SIG-M5 (cell line): ENCODE data around the gene FARS2.

Source experiments
- DNase-seq: peaks from one replicate; lab custom pipeline; 2025; lab: John Stamatoyannopoulos, UW

Gene FARS2

DNA sequence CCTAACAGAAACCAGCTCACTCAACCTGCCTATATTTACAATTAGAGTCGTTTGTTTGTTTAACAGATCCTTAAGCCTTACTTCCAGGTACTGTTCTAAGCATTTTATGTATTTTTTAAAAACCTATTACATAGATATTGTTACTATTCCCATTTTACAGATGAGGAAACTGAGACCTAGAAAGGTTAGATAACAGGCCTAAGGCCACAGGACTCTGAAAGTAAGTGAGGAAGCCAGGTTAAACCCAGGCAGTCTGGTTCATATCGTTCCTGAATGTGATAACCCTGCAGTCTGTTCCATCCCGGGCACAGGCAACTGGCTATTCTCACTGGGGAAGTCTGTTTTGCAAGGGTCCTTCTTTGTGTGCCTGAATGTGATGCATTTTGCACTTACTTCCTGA, 322.2 kb downstream of the FARS2 start:
- no peak for DNase-seq

DNA sequence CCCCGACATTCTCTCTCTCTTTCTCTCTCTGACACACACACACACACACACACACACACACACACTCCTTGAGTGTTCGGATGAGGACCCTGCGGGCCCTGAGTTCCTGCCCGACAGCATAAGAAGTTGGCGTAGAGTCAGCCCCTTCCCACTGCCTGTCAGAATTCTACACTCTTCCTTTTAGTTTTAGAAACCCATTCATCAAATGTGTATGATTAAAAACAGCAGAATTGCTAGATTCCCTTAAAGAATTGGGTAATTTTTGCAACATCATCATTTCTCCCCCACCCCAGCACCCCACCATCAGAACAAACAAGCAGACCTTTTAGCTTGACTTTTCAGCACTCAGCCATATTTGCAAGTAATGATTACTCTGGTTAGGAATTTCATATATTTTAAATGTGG, 322.8 kb downstream of the FARS2 start:
- DNase-seq, result no peak

GRCh38 chr6:5587648-5588047, 326.3 kb downstream of the FARS2 start:
- DNase-seq, result no peak

DNA sequence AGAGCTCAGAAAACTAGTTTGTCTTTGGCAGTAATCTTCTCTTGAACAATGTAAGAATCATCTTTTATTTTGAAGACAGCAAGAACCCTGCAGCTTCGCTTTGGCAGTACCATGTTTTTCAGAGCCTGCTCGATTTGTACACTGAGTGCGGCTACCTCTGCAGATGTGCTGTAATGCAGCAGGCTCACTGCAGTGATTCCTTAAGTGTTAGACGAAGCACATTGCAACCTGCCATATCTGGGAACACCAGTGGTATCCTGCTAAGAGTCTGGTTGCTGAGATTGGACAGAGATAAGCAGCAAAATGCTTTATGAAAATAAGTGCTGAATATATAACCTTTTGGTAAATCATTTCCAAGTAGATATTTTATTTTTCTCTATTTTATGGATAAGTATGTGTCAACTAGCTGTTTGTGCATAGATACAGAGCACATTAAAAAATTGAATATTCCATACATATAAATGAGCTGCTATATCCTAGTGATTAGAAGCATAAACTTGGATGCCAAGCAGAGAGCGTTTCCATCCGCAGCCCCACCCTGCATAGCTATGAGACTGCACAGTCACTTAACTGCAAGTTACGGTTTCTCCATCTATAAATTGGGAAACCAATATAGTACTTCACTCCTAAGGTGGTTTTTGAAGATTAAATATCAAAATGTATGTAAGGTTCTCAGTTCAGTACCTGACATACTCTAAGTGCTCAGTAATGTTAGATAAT, 328.3 kb downstream of the FARS2 start:
- no peak for DNase-seq

DNA sequence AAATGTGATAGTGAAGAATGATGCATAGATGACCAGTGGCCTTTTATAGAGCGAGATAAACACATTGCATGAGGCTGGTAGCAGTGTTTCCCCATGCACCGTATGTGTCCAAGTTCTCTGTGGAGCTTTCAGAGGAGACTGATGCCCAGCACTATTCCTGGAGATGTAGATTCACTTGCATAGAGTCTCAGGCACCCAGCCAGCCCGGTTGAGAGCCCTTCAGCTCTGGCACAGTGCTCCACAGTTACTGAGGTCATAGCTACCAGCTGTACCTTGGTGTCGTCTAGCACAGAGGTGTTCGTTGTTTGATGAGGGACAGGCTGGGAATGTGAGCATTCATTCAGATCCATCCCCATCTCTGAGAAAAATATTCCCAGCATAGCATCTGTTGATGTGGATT, 328.9 kb downstream of the FARS2 start:
- DNase-seq, result no peak

- DNase-seq, result no peak
Measured at GRCh38 chr6:5592886-5593519, 331.7 kb downstream of the FARS2 start.

GRCh38 chr6:5595184-5595583, 333.9 kb downstream of the FARS2 start:
- DNase-seq, result no peak

DNA sequence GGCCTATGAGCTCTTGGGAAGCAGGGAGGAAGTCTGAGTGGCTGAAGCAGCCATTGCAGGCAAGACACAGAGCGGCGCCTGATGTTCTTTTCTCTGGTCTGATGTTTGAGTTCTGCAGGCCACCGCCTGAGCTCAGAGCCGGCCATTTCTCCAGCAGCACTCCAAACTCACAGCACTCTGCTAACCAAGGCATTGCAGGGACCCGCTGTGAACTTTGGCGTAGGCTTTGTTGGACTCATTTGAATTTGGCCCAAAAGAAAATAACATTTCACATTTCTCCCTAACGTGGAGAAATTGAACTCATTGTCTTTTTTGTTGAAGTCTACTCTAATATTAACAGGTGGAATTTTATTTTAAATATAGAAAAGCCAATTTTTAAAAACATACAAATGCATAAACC, 336.1 kb downstream of the FARS2 start:
- no peak for DNase-seq

DNA sequence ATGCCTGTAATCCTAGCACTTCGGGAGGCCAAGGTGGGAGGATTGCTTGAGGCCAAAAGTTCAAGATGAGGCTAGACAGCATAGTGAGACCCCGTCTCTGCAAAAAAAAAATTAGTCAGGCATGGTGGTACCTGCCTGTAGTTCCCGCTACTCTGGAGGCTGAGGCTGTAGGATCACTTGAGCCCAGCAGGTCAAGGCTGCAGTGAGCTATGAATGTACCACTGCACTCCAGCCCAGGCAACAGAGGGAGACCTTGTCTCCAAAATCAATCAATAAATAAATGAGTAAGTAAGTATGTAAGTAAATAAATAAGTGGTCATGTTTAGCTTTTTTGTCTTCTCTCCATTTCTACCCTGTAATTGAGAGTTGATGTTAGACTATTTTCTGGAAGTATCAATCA, 336.8 kb downstream of the FARS2 start:
- DNase-seq, result no peak

DNA sequence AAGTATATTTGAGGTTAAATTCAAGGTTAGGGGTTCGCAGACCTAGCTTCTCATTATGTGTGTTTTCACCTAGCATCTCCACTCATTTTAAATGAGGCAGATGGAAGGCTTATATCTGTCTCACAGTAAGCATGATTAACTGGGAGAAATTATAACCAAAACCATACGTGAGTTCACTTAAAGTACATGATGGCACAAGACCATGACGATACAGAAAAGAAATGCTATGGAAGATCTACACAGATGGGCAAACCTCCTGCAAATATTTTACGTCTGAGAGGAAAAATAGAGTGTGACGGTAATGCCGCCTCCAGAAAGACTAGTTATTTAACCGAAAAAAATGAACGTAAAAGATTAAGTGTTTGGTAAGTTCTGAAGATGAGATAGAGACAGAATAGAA, 337.8 kb downstream of the FARS2 start:
- DNase-seq, result no peak

- no peak for DNase-seq
Measured at GRCh38 chr6:5605937-5606336, 344.6 kb downstream of the FARS2 start.

GRCh38 chr6:5606546-5606945, 345.2 kb downstream of the FARS2 start:
- no peak for DNase-seq

- no peak for DNase-seq
Measured at GRCh38 chr6:5610640-5611039, 349.3 kb downstream of the FARS2 start.

- DNase-seq, result no peak
Measured at GRCh38 chr6:5617179-5617578, 355.9 kb downstream of the FARS2 start.

GRCh38 chr6:5619249-5619648, 357.9 kb downstream of the FARS2 start:
- DNase-seq, result no peak

DNA sequence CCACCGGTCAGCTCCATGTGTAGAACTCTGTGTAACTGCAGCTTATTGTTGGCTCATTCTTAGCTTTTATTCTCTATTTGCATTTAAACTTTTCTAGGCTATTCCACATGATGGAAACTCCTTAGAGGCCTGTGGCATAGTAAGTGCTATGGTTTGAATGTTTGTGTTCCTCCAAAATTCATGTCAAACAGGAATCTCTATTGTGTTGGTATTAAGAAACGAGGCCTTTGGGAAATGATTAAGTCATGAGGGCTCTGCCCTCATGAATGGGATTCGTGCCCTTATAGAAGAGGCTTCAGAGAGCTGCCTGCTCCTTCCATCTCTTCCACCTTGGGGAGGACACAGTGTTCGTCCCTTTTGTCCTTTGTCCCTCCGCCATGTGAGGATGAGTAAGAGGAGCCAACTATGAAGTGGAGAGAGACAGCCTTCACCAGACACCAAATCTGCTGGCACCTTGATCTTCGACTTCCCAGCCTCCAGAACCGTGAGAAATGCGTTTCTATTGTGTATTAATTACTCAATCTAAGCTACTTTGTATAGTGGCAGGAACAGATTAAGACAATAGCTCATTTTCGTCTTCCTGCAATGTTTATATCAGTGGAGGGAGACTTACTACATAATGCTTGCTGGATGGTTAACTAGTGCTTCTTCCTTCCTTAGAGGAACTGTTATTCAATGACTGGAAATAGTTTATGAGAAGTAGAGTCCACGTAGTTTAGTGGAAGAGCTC, 361.1 kb downstream of the FARS2 start:
- no peak for DNase-seq

DNA sequence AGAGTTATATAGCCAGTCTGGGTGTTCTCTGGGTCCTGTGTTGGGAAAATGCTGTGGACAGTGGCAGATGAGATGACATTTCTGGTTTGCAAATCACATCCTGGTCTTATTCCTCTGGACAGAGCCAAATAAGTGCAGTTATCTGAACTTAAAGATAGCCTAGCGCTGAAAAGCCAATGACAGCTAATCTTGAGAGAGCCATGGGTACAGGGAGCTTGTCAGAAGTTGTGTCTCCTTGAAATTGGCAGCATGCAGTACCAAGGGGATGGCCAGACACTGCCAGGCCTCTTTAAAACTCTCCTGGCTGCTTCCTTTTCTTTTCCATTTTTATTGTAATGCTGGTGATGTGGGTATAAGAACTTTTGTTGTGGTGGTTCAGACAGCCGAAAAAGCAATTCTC, 362.5 kb downstream of the FARS2 start:
- DNase-seq, result no peak

DNA sequence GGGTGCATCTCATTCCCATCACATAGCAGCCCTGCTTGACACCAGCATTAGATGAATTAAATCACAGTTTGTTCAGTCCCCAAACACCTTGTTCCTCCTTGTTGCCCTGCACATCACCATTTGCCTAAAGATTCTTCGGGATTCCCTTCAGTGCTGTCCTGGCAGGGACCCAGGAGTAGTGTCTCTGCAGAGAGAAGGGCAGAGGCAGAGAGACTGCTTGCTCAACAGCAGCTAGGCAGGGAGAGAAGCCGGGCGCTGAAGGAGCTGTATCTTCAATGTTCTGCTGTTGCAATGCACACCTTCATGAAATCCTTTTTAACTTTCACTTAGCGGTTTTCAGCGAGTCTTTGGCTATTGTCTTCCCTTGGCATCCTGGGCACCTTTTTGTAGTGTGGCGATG, 362.9 kb downstream of the FARS2 start:
- no peak for DNase-seq

DNA sequence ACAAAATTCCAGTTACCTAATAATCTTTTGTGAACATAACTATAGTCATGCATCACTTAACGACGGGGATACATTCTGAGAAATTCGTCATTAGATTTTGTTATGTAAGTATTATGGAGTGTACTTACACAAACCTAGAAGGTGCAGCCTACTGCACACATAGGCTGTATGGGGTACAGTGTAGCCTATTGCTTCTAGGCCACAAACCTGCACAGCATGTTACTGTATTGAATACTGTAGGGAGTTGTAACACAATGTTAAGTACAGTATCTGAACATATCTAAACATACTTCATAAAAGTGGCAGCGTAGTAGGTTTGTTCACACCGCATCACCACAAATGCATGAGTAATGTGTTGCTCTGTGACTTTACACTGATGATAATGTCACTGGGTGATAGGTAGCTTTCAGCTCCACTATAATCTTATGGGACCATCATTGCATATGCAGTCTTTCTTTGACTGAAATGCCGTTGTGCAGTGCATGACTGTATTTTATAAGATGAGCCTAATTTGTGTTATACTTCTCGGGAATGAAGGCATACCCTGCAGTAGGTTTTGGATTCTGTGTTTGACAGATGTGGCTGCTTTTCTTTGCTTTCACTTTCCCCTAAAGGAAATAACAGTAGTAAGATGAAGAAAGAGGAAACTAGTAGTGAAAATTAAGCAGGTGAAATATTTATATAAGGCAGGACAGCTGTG, 365.6 kb downstream of the FARS2 start:
- no peak for DNase-seq

GRCh38 chr6:5630636-5631035, 369.3 kb downstream of the FARS2 start:
- no peak for DNase-seq

DNA sequence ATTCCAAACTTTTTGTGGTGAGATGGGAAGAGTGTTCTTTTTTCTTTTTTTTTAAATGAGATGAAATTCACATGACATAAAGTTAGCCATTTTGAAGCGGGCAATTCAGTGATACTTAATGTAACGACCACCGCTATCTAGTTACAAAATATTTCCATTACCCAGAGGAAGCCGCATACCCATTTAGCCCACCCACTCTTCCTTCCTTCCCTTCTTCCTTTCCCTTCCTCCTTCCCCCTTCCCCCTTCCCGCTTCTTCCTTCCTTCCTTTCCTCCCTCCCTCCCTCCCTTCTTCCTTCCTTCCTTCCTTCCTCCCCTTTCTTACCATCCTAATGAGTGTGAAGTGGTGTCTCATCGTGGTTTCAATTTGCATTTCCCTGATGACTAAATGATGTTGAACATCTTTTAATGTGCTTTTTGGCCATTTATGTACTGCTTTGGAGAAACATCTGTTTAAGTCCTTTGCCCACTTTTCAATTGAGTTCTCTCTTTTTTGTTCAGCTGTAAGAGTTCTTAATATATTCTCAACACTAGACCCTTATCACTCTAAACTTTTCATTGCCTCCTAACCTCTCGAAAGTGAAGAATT, 371.1 kb downstream of the FARS2 start:
- no peak for DNase-seq

DNA sequence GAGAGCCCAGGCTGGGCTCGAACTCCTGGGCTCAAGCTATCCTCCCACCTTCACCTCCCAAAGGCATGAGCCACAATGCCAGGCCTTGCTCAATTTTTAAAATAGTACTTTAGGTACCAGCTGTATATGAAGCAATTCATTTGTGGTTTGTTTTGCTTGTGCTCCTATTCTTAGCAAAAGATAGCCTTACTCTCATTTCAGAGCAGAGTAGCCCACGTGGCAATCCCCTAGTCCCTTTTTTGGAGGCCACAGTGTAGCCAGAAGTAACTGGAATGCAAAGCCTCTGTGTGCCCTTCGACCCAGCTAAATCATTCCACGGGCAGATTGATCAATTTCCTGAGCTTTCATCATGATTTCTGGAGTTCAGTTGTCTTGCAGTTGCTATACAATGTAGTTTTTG, 373.2 kb downstream of the FARS2 start:
- DNase-seq, result no peak
